Esophagus muscularis mucosa (tissue), 4 donors: ENCODE measurements around the gene TNFAIP6. TPM values are rescaled to one million over a fixed set of nuclear protein-coding genes. Genes with fewer than 3 reads are reported as not detected.

ENCODE experiments used
- DNase-seq: peaks from one replicate; pipeline ENCODE4 v3.0.0-alpha.2; 2017; ENCODE audit errors: extremely low spot score
- H3K27ac ChIP-seq, 4 donors: fragments of 200-600 bp; sonication (generic); replicated peaks in 1 of 4; 1 replicate in 3 of 4; 2 replicates in 1 of 4; pipeline ENCODE4 v1.5.1; 2016 to 2019; ENCODE audit warnings: mild to moderate bottlenecking in 1 of 4
- H3K27me3 ChIP-seq, 4 donors: fragments of 200-600 bp; sonication (generic); one replicate each; pipeline versions ENCODE4 v1.5.1 to v1.6.0; 2016 to 2019
- H3K36me3 ChIP-seq, 4 donors: fragments of 200-600 bp; sonication (generic); one replicate each; pipeline ENCODE4 v1.5.1; 2016 to 2019
- H3K4me1 ChIP-seq, 4 donors: fragments of 200-600 bp; sonication (generic); one replicate each; pipeline ENCODE4 v1.5.1; 2016 to 2019
- H3K4me3 ChIP-seq, 4 donors: fragments of 200-600 bp; sonication (generic); 1 replicate in 2 of 4; 2 replicates in 2 of 4; pipeline ENCODE4 v1.5.1; 2016 to 2019; ENCODE audit warnings: mild to moderate bottlenecking in 4 of 4, moderate library complexity in 1 of 4
- H3K9me3 ChIP-seq, 4 donors: fragments of 200-600 bp; sonication (generic); 1 replicate in 3 of 4; 2 replicates in 1 of 4; pipeline ENCODE4 v1.5.1; 2016 to 2019
- EP300 ChIP-seq: sonication (generic); formaldehyde crosslinking; IDR thresholded peaks from one replicate; pipeline ENCODE4 v1.6.1; 2017; ENCODE audit warnings: antibody characterized with exemption
- POLR2A ChIP-seq: fragments of 450-650 bp; IDR thresholded peaks from one replicate; pipeline ENCODE4 v1.6.1; 2017; ENCODE audit warnings: antibody characterized with exemption, moderate library complexity, mild to moderate bottlenecking, low read depth
- POLR2AphosphoS5 ChIP-seq, 2 donors: sonication (generic); formaldehyde crosslinking; IDR thresholded peaks; one replicate each; pipeline ENCODE4 v1.6.1; 2017; ENCODE audit warnings: antibody characterized with exemption in 2 of 2
- WGBS: methylation state at CpG from one replicate; pipeline ENCODE4 v1.1.5; 2018; 5-methylcytosine and 5-hydroxymethylcytosine counted together
- intact Hi-C: fragments of 100-400 bp; cut with DNase I; formaldehyde crosslinking; loops from one replicate; pipeline ENCODE4 v1.15.1; 2023
- total RNA-seq, 4 donors: library from RNA; depleted of rRNA; stranded (reverse); fragments of >200 nt; gene quantifications; one replicate each; pipeline versions ENCODE4 v1.1.0 to v1.2.1, GENCODE V29; 2016
- TF ChIP-seq, protein P1 (sequence below), 3 experiments: fragments of 200-600 bp in 2 of 3; fragments of 450-650 bp in 1 of 3; sonication (generic) in 2 of 3; IDR thresholded peaks; one replicate each; pipeline ENCODE4 v1.5.1; 2017 to 2019; ENCODE audit warnings: antibody characterized with exemption in 3 of 3, mild to moderate bottlenecking in 2 of 3, moderate library complexity in 1 of 3

The TNFAIP6 gene
- total RNA-seq, 4 donors from 2014 or later: 3.5 to 13.3 (median 5.8) TPM

- Histone ChIP-seq H3K27ac (no peak overlapping the region), H3K4me3 (no peak overlapping the region), H3K36me3 (no peaks in the 10 kb centered on the region), H3K4me1 (no peaks in the 10 kb centered on the region), H3K27me3 (no peaks in the 10 kb centered on the region), H3K9me3 (no peaks in the 10 kb centered on the region)
- WGBS: 81% methylated on average over 4 of the region's 4 CpGs
- TF ChIP-seq POLR2AphosphoS5 (IDR thresholded peaks at IDR 0.05): no peak
- no peak for TF ChIP-seq EP300
- no peak for TF ChIP-seq POLR2A
- TF ChIP-seq, protein P1, sequence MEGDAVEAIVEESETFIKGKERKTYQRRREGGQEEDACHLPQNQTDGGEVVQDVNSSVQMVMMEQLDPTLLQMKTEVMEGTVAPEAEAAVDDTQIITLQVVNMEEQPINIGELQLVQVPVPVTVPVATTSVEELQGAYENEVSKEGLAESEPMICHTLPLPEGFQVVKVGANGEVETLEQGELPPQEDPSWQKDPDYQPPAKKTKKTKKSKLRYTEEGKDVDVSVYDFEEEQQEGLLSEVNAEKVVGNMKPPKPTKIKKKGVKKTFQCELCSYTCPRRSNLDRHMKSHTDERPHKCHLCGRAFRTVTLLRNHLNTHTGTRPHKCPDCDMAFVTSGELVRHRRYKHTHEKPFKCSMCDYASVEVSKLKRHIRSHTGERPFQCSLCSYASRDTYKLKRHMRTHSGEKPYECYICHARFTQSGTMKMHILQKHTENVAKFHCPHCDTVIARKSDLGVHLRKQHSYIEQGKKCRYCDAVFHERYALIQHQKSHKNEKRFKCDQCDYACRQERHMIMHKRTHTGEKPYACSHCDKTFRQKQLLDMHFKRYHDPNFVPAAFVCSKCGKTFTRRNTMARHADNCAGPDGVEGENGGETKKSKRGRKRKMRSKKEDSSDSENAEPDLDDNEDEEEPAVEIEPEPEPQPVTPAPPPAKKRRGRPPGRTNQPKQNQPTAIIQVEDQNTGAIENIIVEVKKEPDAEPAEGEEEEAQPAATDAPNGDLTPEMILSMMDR (IDR thresholded peaks at IDR 0.05): no peak
- DNase-seq: no peak
- intact Hi-C loops: no loop called here
These were observed 38.4 kb downstream of the TNFAIP6 start for GRCh38 chr2:151395509-151396374.

DNA sequence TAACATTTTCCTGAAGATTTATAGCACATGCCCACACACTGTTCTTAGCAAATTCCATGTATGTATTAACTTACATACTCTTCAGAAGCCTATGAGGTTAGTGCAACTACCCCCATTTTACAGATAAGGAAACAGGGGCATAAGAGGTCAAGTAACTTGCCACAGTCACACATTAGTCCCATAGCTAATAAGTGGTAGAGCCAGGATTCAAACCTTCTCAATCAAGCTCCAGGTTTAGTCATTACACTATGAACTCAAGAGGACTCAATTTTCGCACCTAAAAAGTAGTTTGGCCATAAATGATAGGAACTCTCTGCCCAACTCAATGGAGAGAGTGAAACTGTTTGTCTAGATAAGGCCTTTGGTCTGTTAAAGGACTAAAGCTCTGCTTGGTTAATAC is 42.6 kb downstream of the TNFAIP6 start:
- H3K4me1 ChIP-seq: no peaks in the 10 kb centered on the region
- no peaks in the 10 kb centered on the region for H3K9me3 ChIP-seq
- TF ChIP-seq EP300 (no peak), POLR2AphosphoS5 (IDR thresholded peaks at IDR 0.05) (no peak)
- WGBS: 100% methylated on average over 1 of the region's 1 CpG
- no peaks in the 10 kb centered on the region for H3K36me3 ChIP-seq
- H3K4me3 ChIP-seq: no peak overlapping the region
- H3K27me3 ChIP-seq: no peaks in the 10 kb centered on the region
- intact Hi-C loops: no loop called here
- DNase-seq: no peak
- H3K27ac ChIP-seq: no peak overlapping the region

DNA sequence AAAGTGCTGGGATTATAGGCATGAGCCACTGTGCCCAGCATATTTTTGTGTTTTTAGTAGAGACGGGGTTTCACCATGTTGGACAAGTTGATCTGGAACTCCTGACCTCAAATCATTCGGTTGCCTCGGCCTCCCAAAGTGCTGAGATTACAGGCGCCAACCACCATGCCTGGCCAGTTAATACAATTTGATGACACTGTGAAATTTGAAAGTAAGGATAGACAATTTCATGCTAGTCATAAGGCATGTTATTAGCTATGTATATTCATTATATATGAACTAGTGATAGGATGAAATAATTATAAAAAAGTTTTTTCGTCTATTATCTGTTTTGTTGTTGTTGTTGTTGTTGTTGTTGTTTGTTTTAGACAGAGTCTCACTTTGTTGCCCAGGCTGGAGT is 43.8 kb downstream of the TNFAIP6 start:
- intact Hi-C loops: no loop called here
- TF ChIP-seq POLR2A (no peak), EP300 (no peak), POLR2AphosphoS5 (IDR thresholded peaks at IDR 0.05) (no peak)
- TF ChIP-seq, protein P1 (IDR thresholded peaks at IDR 0.05): no peak
- Histone ChIP-seq H3K4me1 (no peaks in the 10 kb centered on the region), H3K9me3 (no peaks in the 10 kb centered on the region), H3K27me3 (no peaks in the 10 kb centered on the region), H3K36me3 (no peaks in the 10 kb centered on the region), H3K27ac (no peak overlapping the region), H3K4me3 (no peak overlapping the region)
- no peak for DNase-seq
- 96% methylated on average over 5 of the region's 5 CpGs for WGBS

DNA sequence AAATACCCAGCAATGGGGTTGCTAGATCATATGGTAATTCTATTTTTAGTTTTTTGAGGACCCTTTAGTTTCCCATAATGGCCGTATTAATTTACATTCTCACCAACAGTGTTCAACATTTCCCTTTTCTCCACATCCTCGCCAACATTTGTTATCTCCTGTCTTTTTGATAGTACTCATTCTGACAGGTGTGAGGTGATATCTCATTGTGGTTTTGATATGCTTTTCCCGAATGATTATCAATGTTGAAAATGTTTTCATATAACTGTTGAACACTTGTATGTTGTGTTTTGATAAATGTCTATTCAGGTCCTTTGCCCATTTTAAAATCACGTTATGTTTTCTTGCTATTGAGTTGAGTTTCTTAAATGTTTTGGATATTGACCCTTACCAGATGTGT is 46.5 kb downstream of the TNFAIP6 start:
- no peaks in the 10 kb centered on the region for H3K4me1 ChIP-seq
- DNase-seq: no peak
- H3K9me3 ChIP-seq: no peaks in the 10 kb centered on the region
- H3K4me3 ChIP-seq: no peak overlapping the region
- intact Hi-C loops: no loop called here
- TF ChIP-seq, protein P1 (IDR thresholded peaks at IDR 0.05): no peak
- TF ChIP-seq EP300 (no peak), POLR2AphosphoS5 (IDR thresholded peaks at IDR 0.05) (no peak), POLR2A (no peak)
- no peak overlapping the region for H3K27ac ChIP-seq
- 79% methylated on average over 4 of the region's 4 CpGs for WGBS
- no peaks in the 10 kb centered on the region for H3K27me3 ChIP-seq
- no peaks in the 10 kb centered on the region for H3K36me3 ChIP-seq

- Histone ChIP-seq H3K36me3 (no peaks in the 10 kb centered on the region), H3K4me1 (peaks cover 0 to 2% (median 0%) of the 10 kb centered on the region in 4 donors), H3K27ac (no peak overlapping the region), H3K4me3 (no peak overlapping the region), H3K9me3 (no peaks in the 10 kb centered on the region), H3K27me3 (no peaks in the 10 kb centered on the region)
- 86% methylated on average over 4 of the region's 4 CpGs for WGBS
- intact Hi-C loops: no loop called here
- no peak for DNase-seq
- TF ChIP-seq POLR2AphosphoS5 (IDR thresholded peaks at IDR 0.05): no peak
- no peak for TF ChIP-seq EP300
- TF ChIP-seq, protein P1 (IDR thresholded peaks at IDR 0.05): no peak
- TF ChIP-seq POLR2A: no peak
These were observed 48.0 kb downstream of the TNFAIP6 start for GRCh38 chr2:151405376-151405775.
